GM12878 (cell line): ENCODE results near the gene TOM1L2. TPM values are rescaled to one million over a fixed set of nuclear protein-coding genes. Genes with fewer than 3 reads are reported as not detected.

Experiments used
- DPF2 ChIP-seq: fragments of 450-650 bp; IDR thresholded peaks from 2 replicates; pipeline ENCODE4 v1.6.1; 2017; ENCODE audit warnings: mild to moderate bottlenecking
- E4F1 ChIP-seq: fragments of 450-650 bp; IDR thresholded peaks from 2 replicates; pipeline ENCODE4 v1.6.1; 2018; ENCODE audit warnings: borderline replicate concordance, mild to moderate bottlenecking; ENCODE audit not compliant: partially characterized antibody
- IKZF1 ChIP-seq: fragments of 450-650 bp; conservative IDR thresholded peaks from 2 replicates; pipeline ENCODE4 v1.6.1; 2017; ENCODE audit warnings: antibody characterized with exemption, mild to moderate bottlenecking
- KDM1A ChIP-seq: fragments of 200-600 bp; sonication (generic); IDR thresholded peaks from 2 replicates; pipeline ENCODE4 v1.6.1; 2016; ENCODE audit warnings: borderline replicate concordance
- MTA2 ChIP-seq: fragments of 450-650 bp; IDR thresholded peaks from 2 replicates; pipeline ENCODE4 v1.6.1; 2016; ENCODE audit warnings: low read depth, mild to moderate bottlenecking, moderate library complexity
- NFXL1 ChIP-seq: fragments of 450-650 bp; IDR thresholded peaks from 2 replicates; pipeline ENCODE4 v1.6.1; 2017; ENCODE audit warnings: antibody characterized with exemption, mild to moderate bottlenecking, borderline replicate concordance
- NFYB ChIP-seq: IDR thresholded peaks from 2 replicates; pipeline ENCODE4 v1.6.1; 2011; ENCODE audit warnings: low read depth, mild to moderate bottlenecking, low read length, improper control_type of control experiment, moderate library complexity; ENCODE audit not compliant: insufficient read depth
- YBX1 ChIP-seq: fragments of 450-650 bp; IDR thresholded peaks from 2 replicates; pipeline ENCODE4 v1.6.1; 2016; ENCODE audit warnings: antibody characterized with exemption
- polyA plus RNA-seq, 11 experiments: library from polyadenylated mRNA; depleted of rRNA in 4 of 11; unstranded in 6 of 11; stranded (reverse) in 5 of 11; fragments of >200 nt; fragmentation: Nextera tagmentation in 4 of 11; fragmentation: Illumina TruSeq in 1 of 11; extraction: Ambion mirVana in 4 of 11; extraction: Trizol in 1 of 11; gene quantifications; 1 replicate in 1 of 11; 2 replicates in 10 of 11; pipeline versions ENCODE4 v1.2.1 to v1.2.3, GENCODE V29; 2011 to 2016; ENCODE audit warnings: inconsistent platforms in 2 of 11, missing spikeins in 2 of 11, low read depth in 1 of 11
- total RNA-seq, 4 experiments: library from RNA; depleted of rRNA in 3 of 4; stranded (reverse); fragments of >200 nt in 3 of 4; fragmentation: Illumina TruSeq in 1 of 4; extraction: Trizol in 1 of 4; gene quantifications; 2 replicates each; pipeline versions ENCODE4 v1.2.1 to v1.2.3, GENCODE V29; 2013 to 2021
- TF ChIP-seq, protein P1 (sequence below): fragments of 450-650 bp; IDR thresholded peaks from 2 replicates; pipeline ENCODE4 v1.6.1; 2018; ENCODE audit warnings: mild to moderate bottlenecking, low read depth, moderate library complexity; ENCODE audit not compliant: partially characterized antibody

The TOM1L2 gene
- total and polyA plus RNA-seq, 10 of the 15 experiments (the other 5 are each of a cell fraction or from before 2014, with no cell fraction given), result 0.19 to 19.2 (median 8.1) TPM

GRCh38 chr17:17873450-17873991, 98.7 kb downstream of the TOM1L2 start (continued):
- TF ChIP-seq, protein P1, sequence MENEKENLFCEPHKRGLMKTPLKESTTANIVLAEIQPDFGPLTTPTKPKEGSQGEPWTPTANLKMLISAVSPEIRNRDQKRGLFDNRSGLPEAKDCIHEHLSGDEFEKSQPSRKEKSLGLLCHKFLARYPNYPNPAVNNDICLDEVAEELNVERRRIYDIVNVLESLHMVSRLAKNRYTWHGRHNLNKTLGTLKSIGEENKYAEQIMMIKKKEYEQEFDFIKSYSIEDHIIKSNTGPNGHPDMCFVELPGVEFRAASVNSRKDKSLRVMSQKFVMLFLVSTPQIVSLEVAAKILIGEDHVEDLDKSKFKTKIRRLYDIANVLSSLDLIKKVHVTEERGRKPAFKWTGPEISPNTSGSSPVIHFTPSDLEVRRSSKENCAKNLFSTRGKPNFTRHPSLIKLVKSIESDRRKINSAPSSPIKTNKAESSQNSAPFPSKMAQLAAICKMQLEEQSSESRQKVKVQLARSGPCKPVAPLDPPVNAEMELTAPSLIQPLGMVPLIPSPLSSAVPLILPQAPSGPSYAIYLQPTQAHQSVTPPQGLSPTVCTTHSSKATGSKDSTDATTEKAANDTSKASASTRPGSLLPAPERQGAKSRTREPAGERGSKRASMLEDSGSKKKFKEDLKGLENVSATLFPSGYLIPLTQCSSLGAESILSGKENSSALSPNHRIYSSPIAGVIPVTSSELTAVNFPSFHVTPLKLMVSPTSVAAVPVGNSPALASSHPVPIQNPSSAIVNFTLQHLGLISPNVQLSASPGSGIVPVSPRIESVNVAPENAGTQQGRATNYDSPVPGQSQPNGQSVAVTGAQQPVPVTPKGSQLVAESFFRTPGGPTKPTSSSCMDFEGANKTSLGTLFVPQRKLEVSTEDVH, result no peak
- TF ChIP-seq KDM1A (no peak), MTA2 (no peak), IKZF1 (no peak), NFXL1 (no peak), YBX1 (no peak), NFYB (no peak), E4F1 (no peak), DPF2 (no peak)
